ENCODE data around the gene DUSP9. TPM values are rescaled to one million over a fixed set of nuclear protein-coding genes. Genes with fewer than 3 reads are reported as not detected.

DUSP9 gene
- total RNA-seq, 1 experiment from 2014 or later = 14.2 TPM

DNA sequence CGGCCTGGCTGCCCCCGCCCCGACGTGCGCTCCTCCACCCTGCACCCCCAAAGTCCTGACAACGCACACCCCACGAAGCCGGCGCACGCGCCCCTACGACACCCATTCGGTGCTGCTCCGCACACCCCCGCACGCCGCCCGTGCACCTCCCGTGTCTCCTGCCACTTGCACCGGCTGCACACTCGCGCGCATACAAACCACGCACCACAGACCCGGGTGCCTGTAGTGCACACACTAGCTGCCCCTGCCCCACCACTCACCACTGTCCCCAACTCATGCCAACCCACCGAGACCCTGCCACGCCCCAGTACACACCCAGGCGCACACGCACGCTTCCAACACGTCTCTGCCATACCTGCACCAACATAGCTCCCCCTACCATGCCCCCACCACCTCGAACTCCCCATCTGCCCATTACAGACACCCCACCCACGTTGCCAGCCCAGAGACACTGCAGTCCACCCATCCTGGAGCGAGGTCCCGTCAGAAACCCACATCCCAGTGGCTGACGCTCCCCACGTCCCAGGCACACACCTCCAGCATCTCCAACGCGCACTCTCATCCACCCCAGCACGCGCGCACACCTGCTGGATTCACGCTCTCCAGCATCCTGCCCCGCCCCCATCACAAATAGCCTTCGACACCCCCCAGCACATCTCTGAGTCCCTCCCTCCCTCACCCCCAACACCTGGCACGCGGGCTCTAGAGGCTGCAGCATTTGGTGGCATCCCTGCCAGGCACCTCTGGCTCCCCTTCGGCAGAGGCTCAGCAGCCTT is 4.2 kb upstream of the DUSP9 start:
- Histone ChIP-seq H4K20me1 (ENCODE audit: insufficient read depth) (no peaks in the 10 kb centered on the region), H3K4me3 (replicated peaks in 1 of 2; ENCODE audit: low read depth in 1 of 2, low read length in 2 of 2) (no peak overlapping the region), H3K9ac (ENCODE audit: low read length) (no peak overlapping the region), H3K4me1 (ENCODE audit: control insufficient read depth in 1 of 2, insufficient read depth in 2 of 2, low read length in 2 of 2) (peaks cover 3 to 21% of the 10 kb centered on the region in 2 experiments; a peak in 2 of 4 replicates), H3K36me3 (ENCODE audit: control insufficient read depth in 1 of 2, insufficient read depth in 2 of 2, low read length in 2 of 2) (no peaks in the 10 kb centered on the region), H3K79me2 (ENCODE audit: insufficient read depth, low read length) (no peaks in the 10 kb centered on the region), H3K9me2 (ENCODE audit: insufficient read depth) (no peaks in the 10 kb centered on the region), H2AFZ (ENCODE audit: low read depth, low read length, poor library complexity, severe bottlenecking) (no peak overlapping the region), H3K4me2 (ENCODE audit: low read length) (no peak overlapping the region), H3K27me3 (ENCODE audit: insufficient read depth, low read length) (no peaks in the 10 kb centered on the region), H3K27ac (ENCODE audit: low read depth, low read length) (no peak overlapping the region), H3K9me3 (ENCODE audit: control insufficient read depth in 1 of 2, insufficient read depth in 1 of 2, low read depth in 1 of 2, low read length in 2 of 2) (no peaks in the 10 kb centered on the region)
- RAD21 ChIA-PET (ENCODE audit: low non-redundant PET in 1 of 2, low total read pairs in 2 of 2, uncharacterized antibody in 2 of 2, unreplicated experiment in 2 of 2) = no interaction called here
- ATAC-seq (no peak), DNase-seq (ENCODE audit: low read depth, low spot score) (no peak)
- intact Hi-C loops (cut with micrococcal nuclease) = no loop called here
- CTCF ChIA-PET = no interaction called here
- POLR2A ChIA-PET = no interaction called here
- no TSS peak for BruUV-seq (replicated peaks)
- TF ChIP-seq ELF1 (IDR thresholded peaks at IDR 0.05; ENCODE audit: borderline replicate concordance, low read depth) = no peak
- no peak for TF ChIP-seq MAX (IDR thresholded peaks at IDR 0.05)
- TF ChIP-seq RAD21 (IDR thresholded peaks at IDR 0.05; ENCODE audit: low read depth) = no peak
- no peak for TF ChIP-seq EGR1 (IDR thresholded peaks at IDR 0.05; ENCODE audit: low read depth)
- no peak for TF ChIP-seq EZH2 (IDR thresholded peaks at IDR 0.05)
- no peak for TF ChIP-seq POLR2A (IDR thresholded peaks at IDR 0.05; ENCODE audit: borderline replicate concordance, extremely low read depth, insufficient read depth, insufficient read length)
- no peak for TF ChIP-seq ZNF274 (IDR thresholded peaks at IDR 0.05; ENCODE audit: low read depth, low read length)
- TF ChIP-seq REST (IDR thresholded peaks at IDR 0.05; ENCODE audit: low read depth) = no peak
- TF ChIP-seq ZFX (IDR thresholded peaks at IDR 0.05) = no peak
- TF ChIP-seq JUND (IDR thresholded peaks at IDR 0.05) = no peak
- no peak for TF ChIP-seq SRF (IDR thresholded peaks at IDR 0.05; ENCODE audit: low read depth)
- TF ChIP-seq, protein P1, sequence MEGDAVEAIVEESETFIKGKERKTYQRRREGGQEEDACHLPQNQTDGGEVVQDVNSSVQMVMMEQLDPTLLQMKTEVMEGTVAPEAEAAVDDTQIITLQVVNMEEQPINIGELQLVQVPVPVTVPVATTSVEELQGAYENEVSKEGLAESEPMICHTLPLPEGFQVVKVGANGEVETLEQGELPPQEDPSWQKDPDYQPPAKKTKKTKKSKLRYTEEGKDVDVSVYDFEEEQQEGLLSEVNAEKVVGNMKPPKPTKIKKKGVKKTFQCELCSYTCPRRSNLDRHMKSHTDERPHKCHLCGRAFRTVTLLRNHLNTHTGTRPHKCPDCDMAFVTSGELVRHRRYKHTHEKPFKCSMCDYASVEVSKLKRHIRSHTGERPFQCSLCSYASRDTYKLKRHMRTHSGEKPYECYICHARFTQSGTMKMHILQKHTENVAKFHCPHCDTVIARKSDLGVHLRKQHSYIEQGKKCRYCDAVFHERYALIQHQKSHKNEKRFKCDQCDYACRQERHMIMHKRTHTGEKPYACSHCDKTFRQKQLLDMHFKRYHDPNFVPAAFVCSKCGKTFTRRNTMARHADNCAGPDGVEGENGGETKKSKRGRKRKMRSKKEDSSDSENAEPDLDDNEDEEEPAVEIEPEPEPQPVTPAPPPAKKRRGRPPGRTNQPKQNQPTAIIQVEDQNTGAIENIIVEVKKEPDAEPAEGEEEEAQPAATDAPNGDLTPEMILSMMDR (IDR thresholded peaks at IDR 0.05 in 2 of 3, conservative IDR thresholded peaks at IDR 0.05 in 1 of 3; ENCODE audit: borderline replicate concordance in 1 of 3, insufficient read depth in 1 of 3, low read depth in 2 of 3, low read length in 2 of 3) = no peak
- TF ChIP-seq, protein P2, sequence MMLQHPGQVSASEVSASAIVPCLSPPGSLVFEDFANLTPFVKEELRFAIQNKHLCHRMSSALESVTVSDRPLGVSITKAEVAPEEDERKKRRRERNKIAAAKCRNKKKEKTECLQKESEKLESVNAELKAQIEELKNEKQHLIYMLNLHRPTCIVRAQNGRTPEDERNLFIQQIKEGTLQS (IDR thresholded peaks at IDR 0.05) = no peak
- no peak for TF ChIP-seq SP1 (IDR thresholded peaks at IDR 0.05; ENCODE audit: low read depth)
- no peak for TF ChIP-seq EZH2phosphoT487 (IDR thresholded peaks at IDR 0.05; ENCODE audit: borderline replicate concordance)
- no peak for TF ChIP-seq ZBTB33 (IDR thresholded peaks at IDR 0.05; ENCODE audit: extremely low read depth, insufficient replicate concordance, low read length)
- TF ChIP-seq SIN3A (IDR thresholded peaks at IDR 0.05; ENCODE audit: low read depth) = no peak

Data from HCT116 (cell line).